ENCODE results near the gene LRRC32.

The LRRC32 gene

DNA sequence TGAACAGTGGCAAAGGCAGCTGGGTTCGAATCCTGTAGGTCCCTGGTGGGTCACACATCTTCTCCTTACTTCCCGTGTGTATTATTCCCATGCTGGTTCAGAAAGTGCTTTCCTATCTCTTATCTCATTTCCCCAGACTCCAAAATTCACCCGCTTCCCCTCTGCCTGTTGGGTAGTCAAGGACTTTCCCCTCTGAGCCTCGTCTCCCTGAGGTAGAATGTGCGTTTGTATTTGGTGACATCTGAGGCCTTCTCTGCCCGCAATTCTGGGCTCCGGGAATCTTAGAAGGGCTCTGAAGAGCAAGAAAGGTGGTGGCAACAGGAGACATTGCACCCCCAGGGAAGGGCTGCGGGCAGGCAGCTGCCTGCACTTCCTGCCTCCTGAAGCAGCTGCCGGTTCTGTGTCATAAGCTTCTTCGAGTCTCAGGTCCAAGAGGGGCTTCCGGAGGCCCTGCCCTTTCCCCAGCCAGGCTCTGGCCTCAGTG, 5.9 kb downstream of the LRRC32 start:
- H3K4me1 Mint-ChIP-seq = peaks cover 15% of the 10 kb centered on the region
- no peak overlapping the region for H3K4me3 Mint-ChIP-seq
- H3K27me3 Mint-ChIP-seq = peaks cover 9% of the 10 kb centered on the region
- no peaks in the 10 kb centered on the region for H3K36me3 Mint-ChIP-seq
- H3K9me3 Mint-ChIP-seq = no peaks in the 10 kb centered on the region
- H3K27ac Mint-ChIP-seq = no peak overlapping the region

DNA sequence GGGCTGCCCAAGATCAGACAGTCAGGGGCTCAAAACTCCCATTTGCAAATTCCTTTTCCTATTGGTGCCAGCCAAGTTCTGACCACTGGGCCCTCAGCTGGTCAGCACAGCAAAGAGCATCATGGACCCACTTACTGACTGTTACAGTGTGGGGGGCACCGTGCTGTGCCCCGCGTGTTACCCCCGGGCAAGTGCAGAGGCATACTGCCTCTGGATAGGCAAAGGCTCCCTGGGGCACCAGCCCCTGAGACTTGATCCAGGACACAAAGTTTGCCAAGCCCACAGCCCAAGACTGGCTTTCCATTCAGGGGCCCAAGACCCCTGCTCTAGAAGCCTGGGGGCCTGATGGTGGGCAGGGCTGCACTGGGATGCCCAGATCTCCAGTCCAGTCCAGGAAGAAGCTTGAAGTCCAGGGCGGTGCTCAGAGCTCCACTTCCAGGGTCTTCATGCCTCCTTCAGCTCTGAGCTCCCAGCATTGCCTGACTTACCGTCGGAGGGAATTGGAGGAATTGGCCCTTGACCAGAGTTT, 6.6 kb downstream of the LRRC32 start:
- peaks cover 12% of the 10 kb centered on the region for H3K4me1 Mint-ChIP-seq
- H3K27ac Mint-ChIP-seq = no peak overlapping the region
- peaks cover 4% of the 10 kb centered on the region for H3K27me3 Mint-ChIP-seq
- H3K9me3 Mint-ChIP-seq = no peaks in the 10 kb centered on the region
- no peaks in the 10 kb centered on the region for H3K36me3 Mint-ChIP-seq
- H3K4me3 Mint-ChIP-seq = no peak overlapping the region

DNA sequence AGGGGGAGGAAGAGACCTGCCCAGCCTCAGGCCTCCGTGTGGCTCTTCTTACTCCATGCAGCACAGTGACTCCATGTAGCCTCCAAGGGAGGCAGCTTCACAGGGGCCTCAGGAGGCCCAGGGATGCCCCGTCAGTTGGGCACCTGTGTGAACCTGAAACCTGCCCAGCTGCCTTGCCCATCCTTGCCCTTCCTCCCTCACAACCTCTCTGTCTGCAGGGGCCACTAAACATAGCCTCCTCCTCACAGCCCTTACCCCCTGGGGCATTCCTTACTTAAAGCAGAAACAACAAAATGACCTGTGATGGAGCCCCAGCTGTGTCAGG, 7.1 kb downstream of the LRRC32 start:
- Mint-ChIP-seq H3K4me1 (peaks cover 12% of the 10 kb centered on the region), H3K27ac (no peak overlapping the region), H3K4me3 (no peak overlapping the region), H3K9me3 (no peaks in the 10 kb centered on the region), H3K36me3 (no peaks in the 10 kb centered on the region), H3K27me3 (peaks cover 2% of the 10 kb centered on the region)

DNA sequence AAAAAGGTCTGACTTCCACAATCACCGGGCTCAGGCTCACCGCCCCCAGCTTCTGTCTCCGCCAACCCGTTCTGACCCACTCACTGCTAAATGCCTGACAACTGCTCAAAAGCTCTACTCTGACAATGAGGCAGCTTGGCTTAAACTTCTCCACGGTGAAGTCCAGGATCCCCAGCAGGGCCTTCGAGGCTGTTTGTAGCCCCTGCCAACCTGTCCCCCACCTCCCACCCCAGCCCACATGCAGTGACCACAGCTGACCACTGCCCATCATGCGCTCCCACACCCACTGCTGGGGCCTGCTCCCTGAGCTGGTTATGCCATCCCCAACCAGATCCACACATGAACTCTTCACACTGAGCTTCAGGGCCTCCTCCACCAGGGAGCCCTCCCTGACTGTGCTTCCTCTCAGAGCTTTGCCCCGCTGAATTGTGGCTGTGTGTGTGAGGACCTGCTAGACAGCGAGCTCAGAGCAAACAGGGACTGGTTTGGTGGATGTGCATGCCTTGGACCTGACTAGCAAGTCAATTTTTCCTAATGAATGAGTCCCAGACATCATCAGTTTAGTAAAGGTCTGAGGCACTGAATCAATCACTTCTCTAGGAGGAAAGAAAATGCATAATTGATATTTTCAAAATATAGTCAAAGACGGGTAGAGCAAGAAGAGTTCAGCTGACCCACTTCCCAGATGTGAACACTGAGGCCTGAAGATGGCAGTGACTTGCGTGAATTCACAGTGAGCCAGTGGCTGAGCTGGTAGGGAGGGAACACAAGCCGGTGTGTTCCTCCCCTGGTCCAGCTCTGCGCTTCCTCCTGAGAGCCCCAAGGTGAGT, 7.7 kb downstream of the LRRC32 start:
- H3K27me3 Mint-ChIP-seq = no peaks in the 10 kb centered on the region
- H3K36me3 Mint-ChIP-seq = no peaks in the 10 kb centered on the region

DNA sequence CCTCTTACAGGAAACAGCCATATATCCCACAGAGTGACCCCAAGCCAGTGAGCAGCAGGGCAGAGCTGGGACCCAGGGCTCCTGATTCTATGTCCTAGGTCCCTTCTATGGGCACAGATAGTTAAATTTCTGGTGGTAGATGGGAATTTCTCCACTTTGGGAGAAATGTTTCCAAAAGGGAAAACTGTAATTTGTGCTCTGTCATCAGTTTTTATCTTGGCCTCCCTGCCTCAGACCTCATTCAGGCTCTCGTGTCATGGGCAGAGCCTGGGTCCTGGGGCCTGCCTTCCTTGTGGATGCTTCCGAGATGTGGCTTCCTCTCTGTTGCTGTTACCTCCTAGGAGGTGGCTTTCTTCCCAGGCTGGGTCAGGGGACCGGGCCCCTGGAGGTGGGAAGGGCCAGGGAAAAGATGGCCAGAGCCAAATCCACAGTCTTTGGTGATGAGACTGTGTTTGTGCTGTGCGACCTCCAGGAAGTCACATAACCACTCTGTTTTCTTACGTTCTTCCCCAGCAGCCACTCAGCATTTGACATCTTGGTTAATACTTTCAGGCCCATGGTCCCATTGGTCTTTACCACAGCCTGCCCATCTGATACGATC, 8.6 kb downstream of the LRRC32 start:
- H3K27me3 Mint-ChIP-seq = no peaks in the 10 kb centered on the region
- peaks cover 12% of the 10 kb centered on the region for H3K4me1 Mint-ChIP-seq
- H3K36me3 Mint-ChIP-seq = no peaks in the 10 kb centered on the region
- no peak overlapping the region for H3K27ac Mint-ChIP-seq
- no peak overlapping the region for H3K4me3 Mint-ChIP-seq
- no peaks in the 10 kb centered on the region for H3K9me3 Mint-ChIP-seq

More for the DNA sequence above, 7.7 kb downstream of the LRRC32 start:
- H3K27ac Mint-ChIP-seq = no peak overlapping the region
- H3K4me3 Mint-ChIP-seq = no peak overlapping the region
- peaks cover 12% of the 10 kb centered on the region for H3K4me1 Mint-ChIP-seq
- no peaks in the 10 kb centered on the region for H3K9me3 Mint-ChIP-seq

DNA sequence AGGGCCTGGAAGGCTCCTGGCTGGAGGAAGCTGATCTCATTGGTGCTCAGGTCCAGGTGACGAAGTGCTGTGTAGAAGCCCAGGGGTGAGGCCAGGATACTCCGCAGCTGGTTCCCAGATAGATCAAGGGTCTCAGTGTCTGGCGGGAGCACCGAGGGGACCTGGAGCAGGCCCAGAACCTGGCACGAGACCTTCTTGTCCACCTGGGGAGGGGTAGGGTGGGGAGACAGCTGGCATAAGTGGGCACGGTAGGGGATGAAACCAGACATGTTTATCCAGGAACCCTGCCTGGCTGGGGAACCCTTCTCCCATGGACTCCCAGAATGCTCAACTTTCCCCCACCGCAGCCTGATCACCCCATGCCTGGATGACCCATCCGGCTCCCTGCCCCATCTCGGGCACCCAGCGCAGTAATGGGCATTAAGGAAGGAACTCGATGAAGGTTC, 9.2 kb downstream of the LRRC32 start:
- H3K36me3 Mint-ChIP-seq = no peaks in the 10 kb centered on the region
- no peak overlapping the region for H3K4me3 Mint-ChIP-seq
- H3K27me3 Mint-ChIP-seq = no peaks in the 10 kb centered on the region
- H3K4me1 Mint-ChIP-seq = peaks cover 12% of the 10 kb centered on the region
- no peaks in the 10 kb centered on the region for H3K9me3 Mint-ChIP-seq
- no peak overlapping the region for H3K27ac Mint-ChIP-seq

DNA sequence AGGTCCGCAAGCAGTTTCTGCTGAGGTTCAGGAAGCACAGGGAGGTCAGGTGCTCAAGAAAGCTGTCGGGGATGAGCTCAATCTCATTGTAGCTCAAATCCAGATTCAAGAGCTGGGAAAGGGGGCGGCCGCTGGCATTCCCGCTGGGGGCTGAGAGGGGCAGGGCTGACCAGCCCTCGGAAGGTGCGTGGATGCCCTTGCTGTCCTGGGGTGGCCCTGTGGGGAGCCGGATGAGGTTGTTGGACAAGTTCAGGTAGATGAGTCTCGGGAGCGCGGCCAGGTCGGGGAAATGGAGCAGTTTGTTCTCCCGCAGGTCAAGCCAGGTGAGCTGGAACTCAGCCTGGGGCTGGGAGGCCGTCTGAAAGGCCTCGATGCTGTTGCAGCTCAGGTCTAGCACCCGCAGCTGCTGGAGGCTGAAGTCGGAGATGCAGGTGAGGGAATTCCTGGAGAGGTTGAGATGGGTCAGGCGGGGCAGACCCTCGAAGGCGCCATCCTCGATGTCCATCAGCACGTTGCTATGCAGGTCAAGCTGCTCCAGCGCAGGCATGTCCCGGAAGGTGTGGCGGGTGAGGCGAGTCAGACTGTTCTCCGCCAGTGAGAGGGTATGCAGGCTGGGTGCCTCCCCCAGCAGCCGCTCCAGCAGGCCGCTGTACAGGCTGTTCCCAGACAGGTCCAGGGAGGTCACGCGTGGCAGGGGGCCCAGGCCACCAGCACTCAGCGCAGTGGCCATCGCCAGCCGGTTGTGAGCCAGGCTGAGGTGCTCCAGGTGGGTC, 9.8 kb downstream of the LRRC32 start:
- Mint-ChIP-seq H3K36me3 (no peaks in the 10 kb centered on the region), H3K4me3 (no peak overlapping the region), H3K4me1 (peaks cover 12% of the 10 kb centered on the region), H3K27me3 (no peaks in the 10 kb centered on the region), H3K9me3 (no peaks in the 10 kb centered on the region), H3K27ac (no peak overlapping the region)

DNA sequence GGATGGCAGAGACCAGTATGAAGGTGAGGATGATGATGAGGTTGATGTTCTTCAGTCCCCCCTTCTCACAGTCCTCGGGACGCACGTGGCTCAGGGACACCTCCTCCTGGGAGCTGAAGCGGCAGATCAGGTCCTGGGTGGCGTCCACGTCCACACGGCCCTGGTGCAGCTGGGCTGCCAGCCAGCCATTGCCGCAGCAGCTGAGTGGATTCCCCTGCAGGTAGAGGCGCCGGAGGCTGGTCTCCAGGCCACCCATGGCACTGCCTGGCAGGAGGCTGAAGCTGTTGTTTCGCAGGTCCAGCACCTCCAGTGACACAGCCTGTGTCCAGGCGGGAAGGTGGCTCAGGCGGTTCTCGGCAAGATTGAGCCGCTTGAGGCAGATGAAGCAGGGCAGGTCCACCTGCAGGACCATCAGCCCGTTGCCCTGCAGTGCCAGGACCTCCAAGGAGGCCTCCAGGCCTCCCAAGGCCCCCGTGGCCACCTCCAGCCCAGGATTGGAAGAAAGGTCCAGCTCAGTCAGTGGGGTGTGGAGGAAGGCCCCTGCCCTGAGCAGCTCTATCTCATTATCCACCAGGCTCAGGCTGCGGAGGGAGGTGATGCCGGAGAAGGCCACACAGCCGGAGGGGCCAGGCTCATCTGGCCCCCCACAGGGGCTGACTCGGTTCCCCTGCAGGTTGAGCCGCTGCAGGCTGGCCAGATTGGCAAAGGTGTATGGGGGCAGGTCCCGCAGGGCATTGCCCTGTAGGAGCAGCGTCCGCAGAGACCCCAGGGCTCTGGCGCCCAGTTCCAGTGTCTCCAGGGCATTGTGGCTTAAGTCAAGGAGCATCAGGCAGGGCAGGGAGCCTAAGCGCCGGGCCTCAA, 10.6 kb downstream of the LRRC32 start:
- H3K36me3 Mint-ChIP-seq = no peaks in the 10 kb centered on the region
- no peak overlapping the region for H3K27ac Mint-ChIP-seq
- no peaks in the 10 kb centered on the region for H3K27me3 Mint-ChIP-seq
- peaks cover 6% of the 10 kb centered on the region for H3K4me1 Mint-ChIP-seq
- no peaks in the 10 kb centered on the region for H3K9me3 Mint-ChIP-seq
- H3K4me3 Mint-ChIP-seq = no peak overlapping the region

DNA sequence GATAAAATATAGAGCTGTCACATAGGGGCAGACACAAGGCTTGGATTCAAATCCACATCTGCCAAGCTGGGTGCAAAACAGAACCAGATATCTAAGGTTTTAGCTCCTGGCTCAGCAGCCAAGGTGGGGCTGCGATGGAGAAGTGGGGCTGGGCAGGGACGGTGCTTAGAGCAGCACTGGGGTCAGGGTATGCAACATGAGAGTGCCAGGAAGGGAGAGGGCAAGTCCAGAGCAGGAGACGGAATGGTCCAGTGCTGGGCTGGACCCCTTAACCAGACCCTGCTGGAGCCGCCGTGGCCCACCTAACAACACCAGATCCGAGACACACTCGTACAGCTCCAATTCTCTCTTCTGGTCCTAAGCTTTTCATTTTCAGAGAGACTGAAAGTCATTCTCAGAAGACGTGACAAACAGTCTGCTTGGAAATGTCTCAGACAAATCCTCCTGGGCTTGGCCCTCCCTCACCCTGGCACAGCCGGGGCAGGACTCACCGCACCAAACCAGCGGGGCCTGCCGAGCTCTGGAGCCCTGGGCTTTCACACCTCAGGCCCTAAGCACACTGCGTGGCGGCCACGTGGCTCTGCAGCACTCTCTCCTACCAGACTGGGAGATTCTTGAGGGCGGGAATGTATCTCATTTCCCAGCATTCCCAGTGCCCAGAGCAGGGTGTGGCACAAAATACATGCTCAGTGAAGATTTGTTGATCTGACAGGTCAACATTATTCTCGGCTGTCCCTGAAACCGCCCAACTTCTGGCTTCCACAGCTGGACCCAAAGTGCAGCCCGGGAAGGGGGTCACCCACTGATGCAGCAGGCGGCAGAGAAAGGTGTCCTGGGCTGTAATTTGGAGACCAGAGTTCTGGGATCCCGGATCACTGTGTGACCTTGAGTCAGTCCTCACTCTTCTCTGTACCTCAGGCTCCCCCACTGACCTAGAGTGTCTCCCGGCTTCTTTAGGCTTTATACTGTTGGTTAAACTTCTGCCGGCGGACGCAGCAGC, 11.6 kb downstream of the LRRC32 start:
- no peak overlapping the region for H3K27ac Mint-ChIP-seq
- no peak overlapping the region for H3K4me3 Mint-ChIP-seq
- no peaks in the 10 kb centered on the region for H3K4me1 Mint-ChIP-seq
- H3K36me3 Mint-ChIP-seq = no peaks in the 10 kb centered on the region
- no peaks in the 10 kb centered on the region for H3K27me3 Mint-ChIP-seq
- H3K9me3 Mint-ChIP-seq = no peaks in the 10 kb centered on the region

DNA sequence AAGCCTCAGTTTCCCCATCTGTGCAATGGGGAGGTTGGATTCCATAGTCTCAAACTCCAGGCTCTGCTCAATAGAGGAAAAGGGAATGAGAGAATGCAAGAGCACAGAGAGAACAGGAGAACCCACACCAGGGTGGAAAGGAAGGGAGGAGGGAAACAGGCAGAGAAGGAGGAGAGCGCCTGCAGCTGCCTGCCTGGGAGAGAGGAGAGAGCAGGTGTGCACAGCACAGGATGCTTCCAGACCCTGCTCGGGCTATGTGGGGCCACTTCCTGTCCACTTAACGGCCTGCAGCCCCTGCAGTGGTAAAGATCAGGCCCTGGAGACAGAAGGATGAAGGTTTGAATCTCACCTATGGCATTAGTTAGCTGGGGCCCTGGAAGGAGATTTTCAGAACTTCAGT, 12.3 kb downstream of the LRRC32 start:
- Mint-ChIP-seq H3K27ac (no peak overlapping the region), H3K27me3 (peaks cover 1% of the 10 kb centered on the region), H3K4me3 (no peak overlapping the region), H3K4me1 (no peaks in the 10 kb centered on the region), H3K9me3 (no peaks in the 10 kb centered on the region), H3K36me3 (no peaks in the 10 kb centered on the region)

DNA sequence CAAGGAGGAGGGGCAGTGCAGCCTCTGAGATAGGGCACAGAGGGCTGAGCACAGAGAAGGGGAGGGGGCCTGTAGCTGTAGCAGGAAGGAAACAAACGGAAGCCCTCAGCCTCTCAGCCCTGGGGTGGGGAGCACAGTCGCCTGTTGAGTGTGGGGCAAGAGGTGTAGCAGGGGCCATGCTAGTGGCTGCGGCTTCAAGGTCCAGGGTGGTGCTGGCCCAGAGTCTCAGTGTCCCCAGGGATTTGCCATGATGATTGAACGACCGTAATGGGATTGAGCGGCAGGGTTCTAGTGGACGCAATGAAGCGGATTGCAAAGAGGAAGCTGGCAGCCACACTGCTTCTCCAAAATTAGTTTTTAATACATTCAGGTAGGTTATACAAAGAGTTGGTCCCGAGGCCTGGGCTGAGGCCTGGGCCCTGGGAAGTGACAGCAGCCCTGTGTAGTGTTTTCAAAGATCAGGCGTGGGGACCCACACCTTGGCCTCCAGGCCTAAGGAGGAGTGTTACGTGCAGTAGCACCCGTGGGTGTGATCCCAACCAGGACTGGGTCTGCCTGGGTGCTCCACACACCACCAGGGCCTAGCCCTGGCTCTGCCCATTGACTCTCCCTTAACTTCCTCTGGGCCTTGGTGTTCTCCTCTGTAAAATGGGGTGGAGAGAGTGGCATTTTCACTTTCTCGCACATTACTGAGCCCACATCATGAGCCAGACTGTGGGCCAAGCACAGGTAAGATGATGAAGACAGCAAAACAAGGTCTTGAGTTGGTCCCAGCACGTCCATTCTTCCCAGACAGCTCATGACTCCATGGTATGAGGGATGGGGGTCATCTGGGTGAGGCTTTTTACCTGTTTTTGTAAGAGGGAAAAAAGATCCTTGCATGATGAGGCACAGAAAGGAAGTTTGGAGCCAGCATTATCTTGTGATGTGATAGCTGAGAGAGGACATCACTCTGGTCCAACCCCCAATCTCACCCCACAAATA, 13.1 kb downstream of the LRRC32 start:
- H3K27me3 Mint-ChIP-seq = peaks cover 2% of the 10 kb centered on the region
- H3K4me3 Mint-ChIP-seq = no peak overlapping the region
- H3K9me3 Mint-ChIP-seq = no peaks in the 10 kb centered on the region
- H3K27ac Mint-ChIP-seq = no peak overlapping the region
- H3K4me1 Mint-ChIP-seq = no peaks in the 10 kb centered on the region
- H3K36me3 Mint-ChIP-seq = no peaks in the 10 kb centered on the region

DNA sequence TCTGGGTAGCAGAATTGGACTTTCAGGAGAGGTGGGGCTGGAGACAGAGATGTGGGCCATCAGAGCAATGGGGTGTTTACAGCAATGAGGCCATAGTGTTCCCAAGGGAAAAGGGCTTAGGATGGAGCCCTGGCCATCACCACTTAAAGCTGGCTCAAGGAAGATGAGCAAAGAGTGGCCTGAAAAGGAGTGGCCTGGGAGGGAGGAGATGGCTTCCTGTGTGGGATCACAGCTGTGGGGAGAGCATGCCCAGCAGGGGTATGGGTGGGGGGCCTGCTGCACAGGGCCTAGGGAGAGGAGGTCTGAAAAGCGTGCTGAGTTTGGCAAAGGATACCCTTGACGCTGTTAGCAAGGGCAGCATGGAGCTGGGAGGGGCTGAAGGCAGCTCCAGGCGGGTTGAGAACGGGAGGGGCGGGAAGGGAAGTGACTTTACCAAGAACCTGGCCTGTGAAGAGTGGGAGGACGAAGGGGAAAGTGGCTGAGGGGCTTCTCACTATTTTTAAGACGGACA, 13.9 kb downstream of the LRRC32 start:
- no peaks in the 10 kb centered on the region for H3K9me3 Mint-ChIP-seq

DNA sequence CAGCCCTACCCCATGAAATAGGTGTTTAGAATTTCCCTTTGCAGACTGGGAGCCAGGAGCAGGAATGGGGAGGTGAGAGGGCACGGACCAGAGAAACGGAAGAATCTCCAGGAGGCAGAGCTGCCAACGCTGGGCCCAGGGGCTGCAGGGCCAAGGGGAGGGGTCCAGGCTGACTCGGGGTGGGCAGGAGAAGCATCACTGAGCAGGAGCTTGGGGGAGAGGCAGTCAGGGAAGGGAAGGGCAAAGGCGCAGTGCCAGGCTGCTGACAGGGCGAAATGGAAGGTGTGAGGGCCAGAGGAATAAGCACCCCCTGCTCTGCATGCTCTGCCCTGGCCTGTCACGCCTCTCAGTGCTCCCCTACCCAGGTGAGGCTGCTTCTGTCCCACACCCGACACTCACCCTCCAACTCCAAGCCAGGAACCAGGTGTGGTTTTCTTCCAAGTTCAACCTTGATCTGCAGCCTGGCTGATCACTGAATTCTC, 14.5 kb downstream of the LRRC32 start:
- no peak overlapping the region for H3K27ac Mint-ChIP-seq
- H3K4me1 Mint-ChIP-seq = no peaks in the 10 kb centered on the region
- no peaks in the 10 kb centered on the region for H3K36me3 Mint-ChIP-seq
- no peak overlapping the region for H3K4me3 Mint-ChIP-seq
- H3K27me3 Mint-ChIP-seq = peaks cover 2% of the 10 kb centered on the region
- H3K9me3 Mint-ChIP-seq = no peaks in the 10 kb centered on the region

More for the DNA sequence above, 13.9 kb downstream of the LRRC32 start:
- Mint-ChIP-seq H3K27me3 (peaks cover 2% of the 10 kb centered on the region), H3K36me3 (no peaks in the 10 kb centered on the region), H3K27ac (no peak overlapping the region), H3K4me3 (no peak overlapping the region), H3K4me1 (no peaks in the 10 kb centered on the region)
